HG03108 (cell line): ENCODE data around the gene TBCA.
"Not testable (repeated sequence)": the region's sequence is repeated elsewhere in the genome, so short reads cannot be mapped to it uniquely, and the experiment has no call there.

ENCODE experiments used
- ATAC-seq: cut with Tn5 transposase; IDR thresholded peaks from one replicate; pipeline ENCODE4 v1.9.1; 2021; ENCODE audit warnings: moderate library complexity; ENCODE audit not compliant: unreplicated experiment

TBCA gene

DNA sequence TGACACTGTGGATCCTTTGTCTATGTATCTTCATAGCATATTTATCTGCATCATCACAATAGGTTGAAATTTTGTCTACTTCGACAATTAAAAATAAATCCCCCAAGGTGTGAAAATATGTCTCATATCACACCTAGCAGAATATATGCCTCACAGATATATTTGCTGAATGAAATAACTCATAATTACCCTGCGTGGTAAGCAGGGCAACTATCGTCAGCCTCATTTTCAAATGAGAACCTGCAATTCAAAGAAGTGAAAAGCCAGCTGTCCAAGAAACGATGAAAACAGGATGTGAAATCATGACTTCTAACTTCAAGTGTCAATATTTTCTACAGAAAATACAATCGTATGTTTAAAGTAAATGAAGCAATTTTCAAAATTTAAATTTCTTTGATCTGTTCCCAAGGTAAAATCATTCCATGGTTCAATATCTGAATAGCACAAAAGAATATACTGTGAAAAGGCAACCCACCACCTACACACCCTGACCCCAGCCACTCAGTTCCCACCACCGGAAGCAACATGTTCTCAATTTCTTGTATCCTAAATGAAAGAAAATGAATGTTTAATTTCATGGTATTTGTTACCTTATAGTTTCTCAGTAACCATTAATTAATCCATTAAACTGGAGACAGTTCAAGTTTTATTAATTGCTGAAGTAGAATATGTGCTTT lies 57.1 kb downstream of the TBCA start:
- peak; percentile 60 for ATAC-seq

DNA sequence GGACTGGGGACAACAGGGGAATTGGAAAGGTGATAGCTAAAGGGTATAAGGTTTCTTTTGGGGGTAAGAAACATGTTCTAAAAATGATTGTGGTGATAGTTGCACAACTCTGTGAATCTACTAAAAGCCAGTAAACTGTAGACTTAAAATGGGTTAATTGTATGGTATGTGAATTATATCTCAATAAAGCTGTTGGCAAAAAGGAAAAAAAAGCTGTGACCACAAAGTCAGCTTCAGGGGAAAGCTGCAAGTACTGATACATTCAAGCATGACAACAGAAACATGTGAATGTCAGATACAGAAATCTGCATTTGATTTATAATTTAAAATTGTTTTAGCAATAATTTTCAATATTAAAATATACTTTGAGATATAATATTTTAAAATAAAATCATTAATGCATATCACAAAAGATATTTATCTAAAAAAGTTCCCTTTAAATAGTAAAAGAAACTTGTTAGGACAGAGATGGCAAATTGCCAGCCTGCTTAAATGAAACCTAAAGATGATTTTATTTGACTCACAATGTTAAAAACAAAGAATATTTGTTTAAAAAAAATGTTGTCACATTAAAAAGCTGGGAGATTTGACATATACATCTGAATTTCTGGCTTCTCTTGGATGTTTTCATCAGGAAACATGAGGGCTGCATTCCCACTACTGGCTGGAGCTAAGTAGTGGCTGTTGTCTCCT lies 66.0 kb downstream of the TBCA start:
- ATAC-seq: no peak

DNA sequence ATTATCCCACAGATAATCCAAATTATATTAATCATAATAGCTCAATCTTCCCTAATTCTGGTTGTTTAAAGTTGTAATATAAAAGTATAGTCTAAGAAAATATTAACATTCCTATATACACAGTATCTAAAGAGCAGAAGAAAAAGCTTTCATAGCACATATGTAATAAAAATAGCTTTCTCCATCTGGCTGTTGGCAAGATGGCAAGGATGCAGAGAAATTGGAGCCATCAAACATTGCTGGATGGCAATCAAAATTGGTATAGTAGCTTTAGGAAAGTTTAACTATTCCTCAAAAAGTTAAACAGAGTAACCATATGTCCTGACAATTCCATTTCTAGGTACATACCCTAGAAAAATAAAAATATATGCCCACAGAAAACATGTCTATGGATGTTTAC lies 66.8 kb downstream of the TBCA start:
- ATAC-seq: no peak

DNA sequence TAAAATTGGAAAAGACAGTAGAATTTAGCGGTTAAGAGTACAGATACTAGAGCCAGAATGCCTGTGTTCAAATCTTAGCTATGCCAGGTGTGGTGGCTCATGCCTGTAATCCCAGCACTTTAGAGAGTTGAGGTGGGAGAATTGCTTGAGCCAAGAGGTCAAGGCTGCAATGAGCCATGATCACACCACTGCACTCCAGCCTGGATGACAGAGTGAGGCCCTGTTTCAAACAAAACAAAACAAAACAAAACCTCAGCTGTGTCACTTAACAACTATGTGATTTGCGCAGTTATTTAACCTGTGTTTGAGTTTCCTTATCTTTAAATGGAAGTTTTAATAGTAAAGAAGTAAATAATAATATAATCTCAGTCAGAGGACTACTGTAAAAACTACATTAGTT lies 68.3 kb downstream of the TBCA start:
- no peak for ATAC-seq

DNA sequence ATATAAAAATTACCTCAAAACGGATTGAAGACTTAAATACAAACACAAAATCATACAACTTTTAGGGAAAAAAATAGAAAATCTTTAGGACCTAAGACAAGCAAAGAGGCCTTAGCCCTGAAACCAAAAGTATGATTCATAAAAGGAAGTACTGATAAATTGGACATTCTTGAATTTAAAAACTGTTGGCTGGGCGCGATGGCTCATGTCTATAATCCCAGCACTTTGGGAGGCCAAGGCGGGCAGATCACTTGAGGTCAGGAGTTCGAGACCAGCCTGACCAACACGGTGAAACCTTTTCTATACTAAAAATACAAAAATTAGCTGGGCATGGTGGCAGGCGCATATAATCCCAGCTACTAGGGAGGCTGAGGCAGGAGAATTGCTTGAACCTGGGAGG lies 76.6 kb downstream of the TBCA start:
- not testable (repeated sequence) for ATAC-seq

DNA sequence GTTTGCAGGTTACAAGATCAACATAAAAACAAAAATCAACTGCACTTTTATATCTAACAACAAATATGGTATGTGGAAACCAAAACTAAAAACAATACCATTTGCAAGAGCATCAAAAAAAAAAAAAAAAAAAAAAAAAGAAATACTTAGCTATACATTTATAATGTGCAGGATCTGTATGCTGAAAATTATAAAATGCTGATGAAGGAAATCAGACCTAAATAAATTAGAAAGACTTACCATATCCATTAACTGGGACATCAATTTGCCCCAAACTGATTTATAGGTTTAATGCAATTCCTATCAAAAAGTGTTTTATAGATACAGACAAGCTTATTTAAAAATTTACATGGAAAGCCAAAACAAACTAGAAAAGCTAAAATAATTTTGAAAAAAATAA lies 77.2 kb downstream of the TBCA start:
- ATAC-seq: no peak

DNA sequence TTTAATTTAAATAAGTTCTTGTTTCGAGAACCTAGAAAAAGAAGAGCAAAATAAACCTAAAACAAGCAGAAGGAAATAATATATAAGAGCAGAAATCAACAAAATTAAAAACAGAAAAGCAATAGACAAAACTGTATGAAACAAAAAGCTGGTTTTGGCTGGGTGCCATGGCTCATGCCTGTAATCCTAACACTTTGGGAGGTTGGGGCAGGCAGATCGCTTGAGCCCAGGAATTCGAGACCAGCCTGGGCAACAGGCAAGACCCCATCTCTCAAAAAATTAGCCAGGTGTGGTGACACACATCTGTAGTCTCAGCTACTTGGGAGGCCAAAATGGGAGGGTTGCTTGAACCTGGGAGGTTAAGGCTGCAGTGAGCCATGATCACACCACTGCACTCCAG lies 78.4 kb downstream of the TBCA start:
- no peak for ATAC-seq

DNA sequence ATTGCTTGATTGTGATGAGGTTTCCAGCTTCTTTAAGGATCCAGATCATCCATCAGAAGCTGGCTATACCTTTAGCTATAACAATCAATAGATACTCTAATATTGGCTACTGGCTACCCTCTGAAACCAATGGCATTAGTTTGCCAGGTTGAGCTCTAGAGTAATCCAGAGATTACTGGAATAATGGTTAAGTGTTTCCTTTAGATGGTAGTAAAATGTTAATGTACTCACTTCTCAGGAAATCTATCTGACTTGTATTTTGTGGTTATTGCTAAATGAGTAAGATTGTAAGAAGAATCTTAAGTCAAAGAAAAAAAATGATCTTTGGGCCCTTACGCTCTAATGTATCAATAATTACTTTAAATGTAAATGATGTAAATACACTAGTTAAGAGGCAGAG lies 80.0 kb downstream of the TBCA start:
- ATAC-seq: no peak

DNA sequence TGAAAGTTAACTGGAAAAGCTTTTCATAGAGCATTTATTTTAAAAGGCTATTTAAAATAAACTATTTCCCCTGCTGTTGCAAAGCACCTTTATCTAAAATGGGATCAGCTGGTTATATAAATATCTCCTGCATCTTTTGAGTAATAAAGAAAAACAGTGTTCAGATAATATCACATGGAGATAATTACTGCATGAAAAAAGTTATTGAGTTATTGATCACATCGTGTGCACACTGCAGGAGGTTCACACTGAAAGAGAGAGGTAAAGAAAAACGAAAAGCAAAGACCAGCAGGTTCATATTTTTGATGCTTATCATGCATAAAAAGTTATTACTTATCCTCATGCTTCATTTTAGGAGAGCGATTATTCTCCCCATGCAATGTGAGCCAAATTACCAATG lies 82.2 kb downstream of the TBCA start:
- no peak for ATAC-seq

DNA sequence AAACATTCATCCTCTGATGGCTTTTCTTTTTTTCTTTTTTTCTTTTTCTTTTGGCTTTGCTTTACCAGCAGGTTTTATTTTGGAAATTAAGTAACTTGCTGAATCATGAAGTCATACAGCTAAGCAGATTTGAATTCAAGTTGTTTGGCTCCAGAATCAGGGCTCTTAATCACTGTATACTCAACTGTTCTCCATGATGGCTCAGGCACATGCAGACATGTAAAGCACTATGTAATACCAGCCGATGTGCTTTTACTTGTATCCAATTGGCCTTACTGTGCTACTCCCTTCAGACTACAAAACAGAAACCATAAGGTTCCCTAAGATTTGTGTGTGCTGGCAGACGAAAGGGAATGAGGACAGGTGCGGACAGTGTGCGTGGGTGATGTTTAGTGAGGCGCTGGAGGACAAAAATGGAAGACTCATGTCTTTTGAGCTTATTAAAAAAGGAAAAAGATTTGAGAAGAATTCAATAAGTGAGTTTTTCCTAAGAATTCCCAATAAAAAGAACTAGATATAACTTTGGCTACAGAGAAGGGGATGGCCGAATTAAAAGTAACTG lies 92.9 kb downstream of the TBCA start:
- no peak for ATAC-seq

DNA sequence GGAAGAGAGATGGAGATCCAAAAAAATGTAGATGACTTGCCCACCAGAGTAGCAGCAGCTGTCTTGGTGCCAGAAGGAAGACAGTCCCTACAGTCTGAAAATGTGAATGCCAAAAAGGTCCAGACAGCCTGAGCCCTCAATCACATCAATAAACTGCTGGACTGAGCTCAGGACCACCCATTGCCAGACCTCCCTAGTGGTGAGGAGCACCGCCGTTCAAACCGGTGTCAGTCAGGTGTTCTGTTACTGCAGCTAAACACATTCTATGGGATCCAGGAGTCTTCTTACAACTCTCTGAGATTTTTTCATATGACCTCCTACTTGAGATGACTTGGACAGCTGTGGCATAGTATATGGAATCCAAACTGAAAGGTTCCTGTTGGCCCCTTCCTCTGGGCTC lies 105.6 kb downstream of the TBCA start:
- no peak for ATAC-seq

DNA sequence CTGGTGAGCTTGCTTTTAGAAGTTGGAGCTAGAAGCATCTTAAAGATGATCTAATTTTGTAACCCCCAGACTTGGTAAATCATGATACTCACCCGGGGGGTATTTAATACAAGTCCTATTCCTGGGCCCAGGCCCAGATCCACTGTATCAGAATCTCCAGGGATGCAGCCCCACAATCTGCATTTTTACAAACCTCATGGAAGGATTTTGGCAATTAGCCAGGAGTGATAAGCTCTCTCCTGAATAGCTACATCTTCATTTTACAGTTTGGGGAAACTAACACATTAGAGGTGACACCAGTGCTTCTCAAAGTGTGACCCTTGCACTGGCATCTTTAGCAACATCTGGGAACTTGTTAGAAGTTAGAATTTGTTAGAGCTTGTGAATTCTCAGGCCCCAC lies 106.5 kb downstream of the TBCA start:
- no peak for ATAC-seq

DNA sequence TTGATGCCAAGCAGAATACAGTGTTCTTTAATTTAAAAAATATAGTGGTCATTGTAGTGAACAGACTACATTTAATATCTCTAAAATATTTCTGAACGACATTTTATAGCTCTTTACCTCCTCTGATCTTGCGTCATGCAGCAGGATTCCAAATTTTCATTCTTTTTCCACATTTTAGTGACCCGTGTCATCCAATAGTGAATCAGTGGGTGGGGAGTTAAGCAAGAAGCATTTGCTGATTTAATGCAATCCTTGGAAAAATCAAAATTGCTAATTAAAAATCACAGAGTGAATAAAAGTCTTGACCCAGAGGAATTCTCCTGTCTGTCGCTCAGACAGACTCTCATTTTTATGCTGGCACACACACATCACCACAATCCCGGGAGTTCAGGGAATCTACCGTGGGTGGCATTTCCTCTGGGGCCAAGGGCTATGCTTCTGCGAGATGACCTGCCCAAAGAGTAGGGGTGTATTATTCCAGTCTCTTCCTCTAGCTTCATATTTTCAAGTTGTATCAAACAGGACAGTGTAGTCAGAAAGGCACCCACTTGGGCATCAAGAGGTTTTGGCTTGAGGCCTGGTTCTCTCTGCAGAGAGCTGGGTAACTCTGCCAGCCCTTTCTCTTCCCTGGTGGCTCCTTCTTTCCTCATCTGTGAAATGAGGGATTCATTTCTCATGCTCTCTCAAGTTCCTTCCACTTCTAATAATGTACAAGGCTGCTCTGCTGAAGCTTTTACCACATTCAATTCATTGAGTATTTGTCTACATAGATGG lies 112.9 kb downstream of the TBCA start:
- ATAC-seq: no peak

DNA sequence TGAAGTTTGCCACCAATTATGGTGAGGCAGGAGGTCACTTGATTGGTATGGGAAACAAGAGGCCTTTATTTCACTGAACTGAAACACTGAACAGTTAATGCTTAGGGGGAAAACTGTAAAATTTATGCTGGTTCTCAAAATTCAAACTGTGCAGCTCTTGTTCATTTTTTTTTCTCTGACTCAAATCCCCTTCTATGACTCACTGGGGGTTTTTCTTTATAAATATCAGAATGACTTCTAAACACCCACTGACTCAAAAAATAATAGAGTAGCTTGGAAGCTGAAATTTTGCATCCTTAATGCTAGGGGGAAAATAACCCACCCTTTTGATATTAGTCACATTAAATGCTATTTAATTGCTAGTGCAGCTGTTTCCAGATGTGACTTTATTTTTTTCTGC lies 113.5 kb downstream of the TBCA start:
- ATAC-seq: no peak

DNA sequence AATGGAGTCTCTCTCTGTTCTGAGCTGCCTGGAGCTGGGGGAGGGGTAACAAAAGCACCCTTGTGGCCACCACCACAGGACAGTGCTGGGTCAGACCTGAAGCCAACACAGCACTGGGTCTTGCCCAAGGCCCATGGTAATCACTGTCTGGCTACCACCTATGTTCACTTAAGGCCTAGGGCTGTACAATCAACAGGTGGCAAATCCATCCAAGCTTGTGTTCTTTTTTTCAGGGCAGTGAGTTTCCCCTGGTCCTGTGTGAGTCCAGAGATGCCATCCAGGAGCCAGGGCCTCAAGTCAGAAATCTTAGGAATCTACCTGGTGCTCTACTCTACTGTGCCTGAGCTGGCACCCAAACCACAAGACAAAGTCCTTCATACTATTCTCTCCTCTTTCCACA lies 117.5 kb downstream of the TBCA start:
- no peak for ATAC-seq

DNA sequence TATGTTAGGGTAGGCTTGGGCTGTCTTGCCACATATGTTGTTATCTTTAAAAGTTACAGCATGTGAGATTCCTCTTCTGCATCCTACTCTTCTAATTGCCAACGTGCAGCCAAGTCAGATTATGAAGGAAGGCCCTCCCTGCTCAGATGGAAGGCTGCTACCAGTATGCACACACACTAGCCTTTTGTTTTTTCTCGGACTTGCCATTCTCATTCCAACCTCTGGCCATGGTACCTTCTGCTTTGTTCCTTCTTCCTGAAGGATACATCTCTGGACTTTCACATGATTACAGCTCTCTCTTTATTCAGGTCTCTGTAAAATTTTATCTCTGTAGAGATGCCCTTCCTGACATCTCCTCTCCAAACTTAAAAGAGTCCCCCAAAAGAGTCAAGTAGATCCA lies 124.8 kb downstream of the TBCA start:
- ATAC-seq: no peak

DNA sequence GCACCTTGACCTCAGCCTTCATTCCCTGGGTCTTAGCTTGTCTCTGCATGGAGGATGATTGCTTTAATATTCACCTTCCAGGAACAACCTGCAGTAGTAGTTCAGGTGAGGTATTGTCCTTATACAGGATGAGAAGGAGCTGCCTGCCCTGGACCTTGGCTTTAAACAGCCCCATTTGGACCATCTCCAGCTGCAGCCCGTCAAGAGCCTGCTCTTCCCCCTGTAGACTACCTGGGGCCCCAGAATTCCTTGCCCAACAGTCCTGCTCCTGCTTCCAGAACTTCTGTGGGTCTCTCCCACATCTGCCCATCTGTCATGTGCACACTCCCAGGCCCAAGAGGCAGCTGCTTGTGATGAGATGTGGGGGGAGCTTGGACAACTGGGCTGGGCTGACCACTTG lies 125.5 kb downstream of the TBCA start:
- ATAC-seq: no peak

DNA sequence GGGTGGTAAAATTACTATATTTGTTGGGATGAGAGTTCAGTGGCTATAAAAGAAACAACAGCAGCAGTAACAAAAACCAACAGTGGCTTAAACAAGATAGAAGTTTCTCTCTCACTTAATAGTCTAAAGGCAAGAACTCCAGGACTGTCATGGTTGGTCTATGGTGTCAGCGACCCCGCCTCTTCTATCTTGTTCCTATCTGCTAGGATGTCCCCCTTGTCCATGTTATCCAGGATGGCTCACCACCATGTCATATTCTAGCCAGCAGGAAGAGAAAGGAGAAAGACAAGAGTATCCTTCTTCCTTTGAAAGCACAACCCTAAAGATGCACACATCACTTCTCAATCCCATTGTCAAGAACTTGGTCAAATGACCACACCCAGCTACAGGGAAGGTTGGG lies 126.4 kb downstream of the TBCA start:
- no peak for ATAC-seq

DNA sequence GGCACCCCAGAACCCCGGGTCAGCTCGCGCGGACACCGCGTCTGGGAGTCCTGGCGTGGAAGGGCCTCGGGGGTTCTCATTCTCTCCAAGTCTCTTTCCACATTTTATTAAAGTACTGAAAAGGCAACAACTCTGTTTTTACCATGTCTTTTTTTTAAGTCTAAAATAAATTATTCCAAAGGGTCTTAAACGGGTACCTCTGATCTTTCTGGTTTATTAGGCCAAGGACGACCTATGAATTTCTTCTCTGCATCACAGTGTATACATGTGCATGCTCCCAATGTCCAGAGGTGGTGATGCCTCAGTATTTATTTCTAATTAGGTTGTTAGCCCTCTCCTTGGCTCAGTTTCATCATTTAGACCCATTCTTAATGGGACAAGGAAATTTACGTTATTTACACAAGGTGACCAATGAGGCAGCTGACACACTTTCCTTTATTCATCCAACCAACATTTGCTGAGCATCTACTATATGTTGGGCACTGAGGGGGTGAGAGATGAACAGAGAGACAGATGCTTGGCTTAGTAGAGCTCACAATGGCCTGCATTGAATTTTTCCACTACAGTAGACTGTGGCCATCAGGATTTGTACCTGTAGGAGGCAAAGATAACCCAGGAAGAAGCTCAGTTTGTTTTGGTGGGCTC lies 130.0 kb downstream of the TBCA start:
- no peak for ATAC-seq

DNA sequence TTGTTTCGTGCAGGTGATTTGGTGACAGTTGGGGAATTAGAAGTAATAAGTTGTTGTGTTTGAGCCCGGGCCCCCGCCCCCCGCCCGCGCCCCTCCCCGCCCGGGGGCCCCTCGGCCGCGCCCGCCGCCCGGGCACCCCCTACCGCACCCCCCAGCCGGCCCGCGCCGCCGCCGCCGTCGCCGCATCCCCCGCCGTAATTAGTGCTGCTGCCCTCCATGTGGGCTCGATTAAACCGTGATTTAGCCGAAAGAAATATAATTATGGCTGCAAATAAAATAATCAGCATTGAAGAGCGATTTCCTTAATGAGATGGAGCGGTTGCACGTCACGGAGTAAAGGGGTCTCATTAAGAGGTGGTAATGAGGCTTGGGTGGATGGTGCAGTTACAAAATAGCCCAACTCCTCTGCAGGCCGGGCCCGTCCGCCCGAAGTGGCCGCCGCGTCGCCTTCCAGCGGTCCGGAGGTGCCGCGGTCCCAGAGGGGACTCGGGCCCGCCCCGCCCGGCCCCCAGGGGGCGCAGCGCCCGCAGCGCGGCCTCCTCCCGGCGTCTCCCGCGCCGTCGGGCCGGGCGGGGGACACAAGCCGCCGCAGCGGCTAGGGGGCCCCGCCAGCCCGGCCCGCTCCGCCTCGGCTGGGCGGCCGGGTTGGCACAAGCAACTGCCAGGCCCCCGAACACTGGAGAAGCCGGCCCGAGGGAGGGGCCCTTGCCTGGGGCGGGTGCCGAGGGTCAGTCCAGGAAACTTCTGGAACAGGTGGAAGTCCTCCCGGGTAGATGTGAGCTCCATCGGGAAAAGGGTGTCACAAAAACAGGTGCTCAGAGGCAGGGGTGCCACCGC lies 130.8 kb downstream of the TBCA start:
- peak; percentile 42 for ATAC-seq
